ENCODE data around the gene HLA-DOB.

The HLA-DOB gene

GRCh38 chr6:32840604-32841246 is 23.9 kb upstream of the HLA-DOB start:
- Histone ChIP-seq H3K79me2 (ENCODE audit: insufficient read depth, low read length) (peaks cover 16% of the 10 kb centered on the region; the same call in 1 of the 2 replicates), H3F3A (ENCODE audit: insufficient read depth) (peaks cover 14% of the 10 kb centered on the region), H3K9me2 (replicated peaks; ENCODE audit: insufficient read depth, low read length) (no peaks in the 10 kb centered on the region), H3K27ac (ENCODE audit: low read depth, low read length) (no peak overlapping the region), H3K36me3 (ENCODE audit: low read length) (no peaks in the 10 kb centered on the region), H3K27me3 (ENCODE audit: low read length) (no peaks in the 10 kb centered on the region), H3K9me3 (ENCODE audit: insufficient read depth, low read length) (no peaks in the 10 kb centered on the region), H4K20me1 (ENCODE audit: low read depth, low read length) (no peaks in the 10 kb centered on the region), H3K4me3 (ENCODE audit: insufficient read depth, low read length, poor library complexity, severe bottlenecking) (no peak overlapping the region), H3K4me2 (ENCODE audit: low read depth, low read length, poor library complexity, severe bottlenecking) (no peak overlapping the region), H2AFZ (ENCODE audit: low read depth, low read length, severe bottlenecking) (no peak overlapping the region), H3K9ac (ENCODE audit: low read length) (no peak overlapping the region)
- TF ChIP-seq CTCF (IDR thresholded peaks at IDR 0.05; ENCODE audit: insufficient read depth, low read length, poor library complexity, severe bottlenecking) (no peak), EZH2phosphoT487 (conservative IDR thresholded peaks at IDR 0.05; ENCODE audit: low read length) (no peak)

- no peak for TF ChIP-seq EZH2phosphoT487 (conservative IDR thresholded peaks at IDR 0.05; ENCODE audit: low read length)
- H3K4me2 ChIP-seq (ENCODE audit: low read depth, low read length, poor library complexity, severe bottlenecking): no peak overlapping the region
- no peaks in the 10 kb centered on the region for H3K9me2 ChIP-seq (replicated peaks; ENCODE audit: insufficient read depth, low read length)
- no peaks in the 10 kb centered on the region for H3K36me3 ChIP-seq (ENCODE audit: low read length)
- no peak overlapping the region for H2AFZ ChIP-seq (ENCODE audit: low read depth, low read length, severe bottlenecking)
- H3K9me3 ChIP-seq (ENCODE audit: insufficient read depth, low read length): no peaks in the 10 kb centered on the region
- no peak overlapping the region for H3K9ac ChIP-seq (ENCODE audit: low read length)
- H3K79me2 ChIP-seq (ENCODE audit: insufficient read depth, low read length): peaks cover 16% of the 10 kb centered on the region; the same call in 1 of the 2 replicates
- H3K27ac ChIP-seq (ENCODE audit: low read depth, low read length): no peak overlapping the region
- H3K27me3 ChIP-seq (ENCODE audit: low read length): no peaks in the 10 kb centered on the region
- H4K20me1 ChIP-seq (ENCODE audit: low read depth, low read length): no peaks in the 10 kb centered on the region
- no peak overlapping the region for H3K4me3 ChIP-seq (ENCODE audit: insufficient read depth, low read length, poor library complexity, severe bottlenecking)
- H3F3A ChIP-seq (ENCODE audit: insufficient read depth): peaks cover 5% of the 10 kb centered on the region; the same call in 1 of the 2 replicates
Observed at GRCh38 chr6:32839356-32839755, 22.6 kb upstream of the HLA-DOB start.

- Histone ChIP-seq H2AFZ (ENCODE audit: low read depth, low read length, severe bottlenecking) (peak within 1 kb of the TSS; percentile 62), H4K20me1 (ENCODE audit: low read depth, low read length) (no peaks in the 10 kb centered on the region), H3K9me3 (ENCODE audit: insufficient read depth, low read length) (no peaks in the 10 kb centered on the region), H3K9ac (ENCODE audit: low read length) (peak within 1 kb of the TSS; percentile 73), H3K36me3 (ENCODE audit: low read length) (0 out of 2 replicates have a peak, but pooled peaks cover 4% of the 10 kb centered on the region), H3K9me2 (replicated peaks; ENCODE audit: insufficient read depth, low read length) (no peaks in the 10 kb centered on the region), H3K27ac (ENCODE audit: low read depth, low read length) (peak within 1 kb of the TSS; percentile 27), H3K4me3 (ENCODE audit: insufficient read depth, low read length, poor library complexity, severe bottlenecking) (peak within 1 kb of the TSS; percentile 67), H3K4me2 (ENCODE audit: low read depth, low read length, poor library complexity, severe bottlenecking) (peak within 1 kb of the TSS; percentile 80), H3F3A (ENCODE audit: insufficient read depth) (peaks cover 5% of the 10 kb centered on the region; the same call in 1 of the 2 replicates), H3K27me3 (ENCODE audit: low read length) (no peaks in the 10 kb centered on the region), H3K79me2 (ENCODE audit: insufficient read depth, low read length) (peaks cover 16% of the 10 kb centered on the region; the same call in 1 of the 2 replicates)
- TF ChIP-seq EZH2phosphoT487 (conservative IDR thresholded peaks at IDR 0.05; ENCODE audit: low read length): no peak
- peak; percentile 100 for TF ChIP-seq CTCF (IDR thresholded peaks at IDR 0.05; ENCODE audit: insufficient read depth, low read length, poor library complexity, severe bottlenecking)
Observed at GRCh38 chr6:32838114-32838958, 21.5 kb upstream of the HLA-DOB start, which contains the start of gene TAP2. Gene TAP2 (minus strand): TSS chr6:32838739. CDS start chr6:32838233, 506 bp downstream.

Measured in SU-DHL-6 (cell line).